Measurements from ENCODE around the gene MAPKBP1.

GRCh38 chr15:41829959-41830646 lies 55.8 kb downstream of the MAPKBP1 start:
- TF ChIP-seq HMGXB4 (CRISPR knock-in tag; IDR thresholded peaks at IDR 0.05) (no peak), CTCF (IDR thresholded peaks at IDR 0.05) (no peak), FOXJ3 (CRISPR knock-in tag; IDR thresholded peaks at IDR 0.05; ENCODE audit: borderline replicate concordance) (no peak), E2F1 (CRISPR knock-in tag; IDR thresholded peaks at IDR 0.05) (no peak), AR (CRISPR knock-in tag; IDR thresholded peaks at IDR 0.05) (no peak), GTF2I (CRISPR knock-in tag; conservative IDR thresholded peaks at IDR 0.05) (no peak), NFE2L1 (CRISPR knock-in tag; IDR thresholded peaks at IDR 0.05) (no peak), ZNF232 (CRISPR knock-in tag; IDR thresholded peaks at IDR 0.05) (no peak), RELA (CRISPR knock-in tag; IDR thresholded peaks at IDR 0.05; ENCODE audit: borderline replicate concordance) (no peak), ELF4 (CRISPR knock-in tag; IDR thresholded peaks at IDR 0.05; ENCODE audit: low read depth) (no peak), CBFB (CRISPR knock-in tag; IDR thresholded peaks at IDR 0.05; ENCODE audit: low read depth) (no peak), ZNF317 (CRISPR knock-in tag; IDR thresholded peaks at IDR 0.05; ENCODE audit: borderline replicate concordance, low read depth) (no peak), MAX (CRISPR knock-in tag; IDR thresholded peaks at IDR 0.05) (no peak)

All from WTC11 (cell line).